Loucy (cell line): ENCODE results near the gene PACRG.

ENCODE experiments used
- CTCF ChIP-seq: fragments of 200-600 bp; sonication (generic); conservative IDR thresholded peaks from 2 replicates; pipeline ENCODE4 v1.5.1; 2014; ENCODE audit warnings: mild to moderate bottlenecking, antibody characterized with exemption, low read length
- EZH2phosphoT487 ChIP-seq: fragments of 200-600 bp; IDR thresholded peaks from 2 replicates; pipeline ENCODE4 v1.6.1; 2018; ENCODE audit warnings: antibody characterized with exemption, mild to moderate bottlenecking, moderate library complexity, borderline replicate concordance

DNA sequence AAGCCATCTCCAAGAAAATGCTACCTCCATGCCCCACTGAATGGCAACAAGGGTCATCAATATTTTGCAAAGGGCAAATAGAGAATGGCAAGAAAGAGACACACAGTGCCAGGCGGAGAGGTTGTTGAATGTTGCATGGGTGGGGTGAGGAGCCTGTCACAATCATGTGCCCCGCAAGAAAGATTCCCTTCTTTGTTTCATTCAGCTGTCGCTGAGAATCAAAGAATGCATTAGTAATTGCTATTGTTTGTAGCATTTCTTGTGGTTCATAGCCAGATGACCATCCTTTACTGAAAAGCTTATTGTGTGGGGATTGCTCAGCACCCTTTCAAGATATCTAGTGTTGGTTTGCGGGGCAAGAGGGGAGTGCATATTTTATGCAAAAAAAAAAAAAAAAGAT, 520.3 kb downstream of the PACRG start:
- TF ChIP-seq CTCF (no peak), EZH2phosphoT487 (no peak)
